Large intestine (tissue), 3 donors: ENCODE results near the gene TSC22D2. TPM values are rescaled to one million over a fixed set of nuclear protein-coding genes. Genes with fewer than 3 reads are reported as not detected.
"Not testable (repeated sequence)": the region's sequence is repeated elsewhere in the genome, so short reads cannot be mapped to it uniquely, and the experiment has no call there.

Experiments
- DNase-seq, 2 donors: peaks; one replicate each; pipeline versions ENCODE4 v3.0.0 to v3.0.0-alpha.2; 2013
- H3K27ac ChIP-seq: one replicate; pipeline ENCODE4 v1.5.1; 2013; ENCODE audit warnings: low read length
- H3K27me3 ChIP-seq: 2 replicates; pipeline ENCODE4 v1.6.1; 2013; ENCODE audit warnings: low read length; ENCODE audit not compliant: control insufficient read depth, insufficient read depth
- H3K36me3 ChIP-seq: 2 replicates; pipeline ENCODE4 v1.6.1; 2013; ENCODE audit warnings: low read length; ENCODE audit not compliant: control insufficient read depth, insufficient read depth
- H3K4me1 ChIP-seq: one replicate; pipeline ENCODE4 v1.6.1; 2013; ENCODE audit warnings: low read length; ENCODE audit not compliant: control insufficient read depth, insufficient read depth
- H3K4me3 ChIP-seq: one replicate; pipeline ENCODE4 v1.5.1; 2013; ENCODE audit warnings: low read length
- H3K9me3 ChIP-seq: one replicate; pipeline ENCODE4 v1.6.1; 2013; ENCODE audit warnings: mild to moderate bottlenecking, low read depth, low read length, moderate library complexity; ENCODE audit not compliant: control insufficient read depth
- WGBS: methylation state at CpG from one replicate; pipeline ENCODE4 v1.1.5; 2013; ENCODE audit warnings: low lambda C conversion rate; ENCODE audit not compliant: insufficient coverage; 5-methylcytosine and 5-hydroxymethylcytosine counted together
- polyA plus RNA-seq: library from polyadenylated mRNA; unstranded; fragments of 120-200 nt; gene quantifications from one replicate; pipeline ENCODE4 v1.2.1, GENCODE V29; 2013

TSC22D2 gene
- polyA plus RNA-seq, 1 donor, result 45.0 TPM

- DNase-seq, result no peak
- no peak overlapping the region for H3K4me3 ChIP-seq
- no peaks in the 10 kb centered on the region for H3K36me3 ChIP-seq
- no peaks in the 10 kb centered on the region for H3K4me1 ChIP-seq
- no peak overlapping the region for H3K27ac ChIP-seq
- H3K9me3 ChIP-seq, result peaks cover 14% of the 10 kb centered on the region
- H3K27me3 ChIP-seq, result no peaks in the 10 kb centered on the region
Measured at GRCh38 chr3:150479370-150479769, 71.3 kb downstream of the TSC22D2 start.

DNA sequence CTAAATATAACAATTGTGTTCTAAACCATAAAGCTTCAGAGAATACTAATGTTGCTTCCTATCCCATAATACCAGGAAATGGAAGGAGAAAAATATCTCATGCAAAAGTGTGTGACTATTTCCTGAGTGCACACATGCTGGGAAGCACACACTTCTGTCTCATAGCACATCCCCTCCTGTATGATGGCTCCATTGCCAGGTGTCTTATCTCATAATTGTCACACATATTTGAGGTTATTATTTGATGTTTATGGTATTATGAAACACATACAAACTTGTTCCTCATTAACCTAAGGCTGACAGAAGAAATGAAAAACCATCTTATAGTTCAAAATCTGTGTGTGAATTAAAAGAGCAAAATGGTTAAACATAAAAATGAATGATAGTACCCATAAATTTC lies 72.8 kb downstream of the TSC22D2 start:
- DNase-seq, result no peak
- H3K27ac ChIP-seq, result no peak overlapping the region
- H3K36me3 ChIP-seq, result no peaks in the 10 kb centered on the region
- H3K4me3 ChIP-seq, result no peak overlapping the region
- no peaks in the 10 kb centered on the region for H3K27me3 ChIP-seq
- H3K9me3 ChIP-seq, result peaks cover 20% of the 10 kb centered on the region
- no peaks in the 10 kb centered on the region for H3K4me1 ChIP-seq

DNA sequence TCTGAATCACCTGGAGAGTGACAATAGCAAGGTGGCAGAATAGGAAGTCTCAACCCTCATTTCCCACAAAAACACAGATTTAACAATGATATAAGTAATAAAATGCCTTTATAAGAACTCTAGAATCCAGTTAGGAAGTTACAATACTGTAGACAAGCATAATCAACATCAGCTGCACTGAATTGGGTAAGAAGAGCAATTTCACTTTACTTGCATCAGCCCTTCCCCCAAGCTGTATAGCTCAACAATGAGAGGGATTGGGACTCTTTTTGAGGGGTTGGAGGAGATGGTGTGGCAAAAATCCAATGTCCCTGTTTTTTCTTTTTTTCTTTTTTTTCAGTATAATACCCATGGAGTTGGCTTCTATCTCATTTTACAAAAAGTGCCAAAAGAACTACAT lies 75.1 kb downstream of the TSC22D2 start:
- no peak for DNase-seq

GRCh38 chr3:150484410-150484809 lies 76.3 kb downstream of the TSC22D2 start:
- no CpG with 5 or more reads among the region's 1 CpG for WGBS
- no peaks in the 10 kb centered on the region for H3K27me3 ChIP-seq

More for the DNA sequence above, 75.1 kb downstream of the TSC22D2 start:
- Histone ChIP-seq H3K4me3 (no peak overlapping the region), H3K27me3 (no peaks in the 10 kb centered on the region), H3K4me1 (no peaks in the 10 kb centered on the region), H3K27ac (no peak overlapping the region), H3K36me3 (no peaks in the 10 kb centered on the region), H3K9me3 (peaks cover 19% of the 10 kb centered on the region)

DNA sequence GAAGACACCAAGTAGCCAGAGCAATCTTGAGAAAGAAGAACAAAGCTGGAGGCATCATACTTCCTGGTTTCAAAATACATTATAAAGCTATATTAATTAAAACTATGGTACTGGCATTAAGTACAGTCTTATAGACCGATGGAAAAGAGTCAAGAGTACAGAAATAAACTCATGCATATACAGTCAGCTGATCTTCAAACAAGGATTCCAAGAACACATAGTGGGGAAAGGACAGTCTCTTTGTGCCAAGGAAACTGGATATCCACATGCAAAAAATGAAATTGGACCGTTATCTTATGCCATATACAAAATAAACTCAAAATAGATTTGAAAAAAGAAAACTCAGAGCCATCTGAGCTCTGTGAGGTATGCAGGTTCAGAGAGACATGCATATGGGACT lies 80.8 kb downstream of the TSC22D2 start:
- WGBS, result 83% methylated on average over 1 of the region's 2 CpGs
- no peak for DNase-seq
- Histone ChIP-seq H3K36me3 (no peaks in the 10 kb centered on the region), H3K27me3 (no peaks in the 10 kb centered on the region), H3K27ac (no peak overlapping the region), H3K4me3 (no peak overlapping the region), H3K4me1 (peaks cover 4% of the 10 kb centered on the region), H3K9me3 (peaks cover 11% of the 10 kb centered on the region)

More at GRCh38 chr3:150484410-150484809, 76.3 kb downstream of the TSC22D2 start:
- no peak for DNase-seq
- Histone ChIP-seq H3K36me3 (no peaks in the 10 kb centered on the region), H3K4me1 (no peaks in the 10 kb centered on the region), H3K9me3 (peaks cover 11% of the 10 kb centered on the region), H3K27ac (no peak overlapping the region), H3K4me3 (no peak overlapping the region)

DNA sequence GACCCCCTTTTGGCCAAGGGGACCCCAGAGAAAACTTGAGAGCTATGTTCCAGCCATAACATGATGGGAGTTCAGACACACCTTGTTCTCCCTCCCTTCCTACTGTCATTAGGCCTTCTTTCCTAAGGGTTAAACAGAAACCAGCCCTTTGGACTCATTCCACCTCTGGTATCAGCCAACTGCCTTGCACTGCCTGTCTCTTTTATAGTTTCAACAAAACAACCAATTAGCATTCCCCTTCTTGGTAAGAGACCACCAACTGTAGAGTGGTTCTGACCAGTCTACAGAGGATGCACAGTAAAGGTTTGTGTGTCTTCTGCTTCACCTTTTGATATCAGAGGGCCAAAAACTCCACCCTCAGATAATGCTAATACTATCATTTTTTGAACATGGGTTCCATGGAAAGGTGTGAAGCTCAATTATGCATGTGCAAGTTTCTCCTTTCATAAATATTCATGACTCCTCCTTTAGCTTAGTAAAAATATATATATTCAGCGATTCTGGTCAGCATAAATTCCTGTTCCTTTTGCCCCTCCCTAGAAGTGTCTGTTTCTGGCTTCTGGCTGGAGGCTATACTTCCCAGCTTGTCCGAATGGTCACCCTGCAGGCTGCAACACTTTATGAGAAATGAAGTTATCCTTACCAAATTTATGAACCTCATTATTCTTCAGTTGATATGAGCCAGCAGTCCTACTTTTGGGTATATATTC lies 82.3 kb downstream of the TSC22D2 start:
- H3K9me3 ChIP-seq, result no peaks in the 10 kb centered on the region
- H3K4me3 ChIP-seq, result no peak overlapping the region
- H3K27me3 ChIP-seq, result no peaks in the 10 kb centered on the region
- WGBS, result 100% methylated on average over 1 of the region's 2 CpGs
- H3K36me3 ChIP-seq, result no peaks in the 10 kb centered on the region
- DNase-seq, result peak; percentile 59 to 80
- peak overlapping the region; percentile 37 for H3K27ac ChIP-seq
- peaks cover 7% of the 10 kb centered on the region for H3K4me1 ChIP-seq

- peaks cover 7% of the 10 kb centered on the region for H3K4me1 ChIP-seq
- no peaks in the 10 kb centered on the region for H3K36me3 ChIP-seq
- no peak overlapping the region for H3K27ac ChIP-seq
- WGBS, result no CpG with 5 or more reads among the region's 5 CpGs
- DNase-seq, result peak in 1 of 2 donors; percentile 24
- H3K4me3 ChIP-seq, result no peak overlapping the region
- H3K9me3 ChIP-seq, result no peaks in the 10 kb centered on the region
- no peaks in the 10 kb centered on the region for H3K27me3 ChIP-seq
Measured at GRCh38 chr3:150494411-150494977, 86.4 kb downstream of the TSC22D2 start.

DNA sequence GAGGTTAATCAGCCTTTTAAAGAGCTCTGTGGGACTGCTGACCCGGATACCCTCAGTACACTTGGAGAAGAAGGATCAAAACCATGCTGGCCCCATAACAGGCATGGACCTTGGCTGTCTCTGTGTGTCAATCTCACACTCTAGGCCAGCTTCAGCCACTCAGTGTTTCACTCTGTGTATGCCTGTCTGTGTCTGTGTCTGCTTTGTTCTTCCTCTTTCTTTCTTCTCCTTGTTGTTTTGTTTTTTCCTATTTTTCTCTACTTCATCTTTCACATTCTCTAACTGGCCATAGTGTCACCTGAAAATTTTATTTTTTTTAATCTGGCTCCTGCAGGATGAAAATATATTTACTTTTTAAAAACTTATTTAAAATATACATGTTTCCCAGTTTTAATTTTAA lies 87.1 kb downstream of the TSC22D2 start:
- no CpG with 5 or more reads among the region's 1 CpG for WGBS
- Histone ChIP-seq H3K27me3 (no peaks in the 10 kb centered on the region), H3K4me3 (no peak overlapping the region), H3K27ac (peak overlapping the region; percentile 1), H3K36me3 (no peaks in the 10 kb centered on the region), H3K9me3 (no peaks in the 10 kb centered on the region), H3K4me1 (peaks cover 3% of the 10 kb centered on the region)
- DNase-seq, result peak; percentile 29 to 42

DNA sequence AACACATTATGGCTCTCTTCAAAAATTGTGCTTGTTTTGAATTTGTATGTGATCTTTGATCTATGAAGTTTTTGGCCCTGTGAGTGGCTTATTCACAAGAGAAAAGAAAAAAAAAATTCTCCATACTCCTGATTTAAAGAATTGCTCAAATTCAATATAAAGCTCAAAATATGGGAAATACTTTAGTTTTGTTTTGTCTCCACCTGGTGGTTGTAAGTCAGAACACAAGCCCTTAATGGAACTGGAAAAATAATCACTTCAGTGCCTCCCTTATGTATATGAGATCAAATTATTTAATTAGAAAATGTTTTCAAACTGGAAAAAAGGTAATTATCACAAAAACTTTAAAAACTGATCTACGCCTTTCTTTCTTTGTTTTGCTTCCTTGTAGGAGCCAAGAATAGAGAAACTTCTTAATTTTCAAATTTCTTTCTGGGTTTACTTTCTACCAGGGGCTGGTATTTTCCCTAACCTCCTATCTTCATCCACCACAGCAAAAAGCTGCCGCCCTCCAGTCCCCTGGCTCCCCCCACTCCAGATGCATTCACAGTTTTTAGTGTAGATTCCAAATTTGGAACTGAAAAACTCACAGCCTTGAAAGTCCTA lies 87.6 kb downstream of the TSC22D2 start:
- H3K27me3 ChIP-seq, result no peaks in the 10 kb centered on the region
- H3K36me3 ChIP-seq, result no peaks in the 10 kb centered on the region
- peak; percentile 28 to 34 for DNase-seq
- H3K4me1 ChIP-seq, result peaks cover 3% of the 10 kb centered on the region
- 6% methylated on average over 2 of the region's 2 CpGs for WGBS
- no peak overlapping the region for H3K4me3 ChIP-seq
- H3K9me3 ChIP-seq, result peaks cover 4% of the 10 kb centered on the region
- H3K27ac ChIP-seq, result no peak overlapping the region

GRCh38 chr3:150497956-150498355 lies 89.9 kb downstream of the TSC22D2 start:
- Histone ChIP-seq H3K27ac (no peak overlapping the region), H3K36me3 (no peaks in the 10 kb centered on the region), H3K27me3 (no peaks in the 10 kb centered on the region), H3K4me1 (peaks cover 3% of the 10 kb centered on the region), H3K4me3 (no peak overlapping the region), H3K9me3 (peaks cover 7% of the 10 kb centered on the region)
- no peak for DNase-seq
- WGBS, result 86% methylated on average over 2 of the region's 2 CpGs

DNA sequence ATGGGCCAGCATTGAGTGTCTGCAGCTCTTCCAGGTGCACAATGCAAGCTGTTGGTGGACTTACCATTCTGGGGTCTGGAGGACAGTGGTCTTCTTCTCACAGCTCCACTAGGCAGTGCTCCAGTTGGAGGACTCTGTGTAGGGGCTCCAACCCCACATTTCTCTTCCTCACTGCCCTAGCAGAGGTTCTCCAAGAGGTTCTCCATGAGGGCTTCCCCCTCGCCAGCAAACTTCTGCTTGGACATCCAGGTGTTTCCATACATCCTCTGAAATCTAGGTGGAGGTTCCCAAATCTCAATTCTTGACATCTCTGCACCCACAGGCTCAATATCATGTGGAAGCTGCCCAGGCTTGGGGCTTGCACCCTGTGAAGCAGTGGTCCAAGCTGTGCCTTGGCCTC lies 92.9 kb downstream of the TSC22D2 start:
- not testable (repeated sequence) for DNase-seq, H3K27ac ChIP-seq, H3K4me1 ChIP-seq, H3K27me3 ChIP-seq, H3K36me3 ChIP-seq, H3K4me3 ChIP-seq, H3K9me3 ChIP-seq
- no CpG with 5 or more reads among the region's 1 CpG for WGBS
